Liver (tissue), 9 donors: ENCODE results near the gene SLC45A1. TPM values are rescaled to one million over a fixed set of nuclear protein-coding genes. Genes with fewer than 3 reads are reported as not detected.

Experiments
- DNase-seq: peaks from one replicate; pipeline ENCODE4 v3.0.0-alpha.2; 2017; ENCODE audit warnings: low spot score
- H3K27ac ChIP-seq, 2 donors: one replicate each; pipeline ENCODE4 v1.7.0; 2013; ENCODE audit warnings: inconsistent platforms in 2 of 2, low read length in 2 of 2, control low read depth in 1 of 2, low read depth in 1 of 2, mild to moderate bottlenecking in 1 of 2
- H3K27me3 ChIP-seq, 4 donors: one replicate each; pipeline versions ENCODE4 v1.6.1 to v1.7.0; 2013; ENCODE audit warnings: low read length in 3 of 4, inconsistent platforms in 1 of 4, mild to moderate bottlenecking in 1 of 4, moderate library complexity in 1 of 4; ENCODE audit not compliant: control insufficient read depth in 4 of 4, insufficient read depth in 4 of 4
- H3K36me3 ChIP-seq, 4 donors: one replicate each; pipeline versions ENCODE4 v1.6.1 to v1.7.0; 2013; ENCODE audit warnings: low read length in 3 of 4, mild to moderate bottlenecking in 3 of 4, low read depth in 1 of 4, moderate library complexity in 1 of 4; ENCODE audit not compliant: control insufficient read depth in 4 of 4, insufficient read depth in 3 of 4
- H3K4me1 ChIP-seq, 4 donors: one replicate each; pipeline versions ENCODE4 v1.6.1 to v1.7.0; 2013; ENCODE audit warnings: low read length in 3 of 4, mild to moderate bottlenecking in 3 of 4, moderate library complexity in 1 of 4; ENCODE audit not compliant: control insufficient read depth in 4 of 4, insufficient read depth in 4 of 4
- H3K4me3 ChIP-seq, 3 donors: one replicate each; pipeline versions ENCODE4 v1.6.1 to v1.7.0; 2013; ENCODE audit warnings: low read length in 3 of 3, control low read depth in 1 of 3, low read depth in 1 of 3, mild to moderate bottlenecking in 1 of 3
- H3K9ac ChIP-seq, 2 donors: one replicate each; pipeline ENCODE4 v1.7.0; 2013; ENCODE audit warnings: low read length in 2 of 2, mild to moderate bottlenecking in 2 of 2, moderate library complexity in 2 of 2, control low read depth in 1 of 2, low read depth in 1 of 2
- H3K9me3 ChIP-seq, 4 donors: one replicate each; pipeline versions ENCODE4 v1.6.1 to v1.7.0; 2013; ENCODE audit warnings: low read length in 3 of 4; ENCODE audit not compliant: control insufficient read depth in 4 of 4
- EGR1 ChIP-seq, 2 donors: IDR thresholded peaks; 2 replicates each; pipeline ENCODE4 v1.6.1; 2016 to 2018; ENCODE audit warnings: antibody characterized with exemption in 2 of 2, low read depth in 2 of 2
- FOXA1 ChIP-seq: IDR thresholded peaks from 2 replicates; pipeline ENCODE4 v1.6.1; 2016; ENCODE audit warnings: antibody characterized with exemption
- FOXA2 ChIP-seq: IDR thresholded peaks from 2 replicates; pipeline ENCODE4 v1.6.1; 2016; ENCODE audit warnings: antibody characterized with exemption
- GABPA ChIP-seq, 2 donors: IDR thresholded peaks in 1 of 2; conservative IDR thresholded peaks in 1 of 2; 2 replicates each; pipeline ENCODE4 v1.6.1; 2016; ENCODE audit warnings: antibody characterized with exemption in 2 of 2, mild to moderate bottlenecking in 1 of 2, moderate library complexity in 1 of 2
- HNF4A ChIP-seq, 2 donors: conservative IDR thresholded peaks; 2 replicates each; pipeline ENCODE4 v1.6.1; 2016; ENCODE audit warnings: antibody characterized with exemption in 2 of 2, mild to moderate bottlenecking in 2 of 2
- HNF4G ChIP-seq: IDR thresholded peaks from 2 replicates; pipeline ENCODE4 v1.6.1; 2016; ENCODE audit warnings: antibody characterized with exemption
- JUND ChIP-seq, 2 donors: IDR thresholded peaks; 2 replicates each; pipeline ENCODE4 v1.6.1; 2016; ENCODE audit warnings: antibody characterized with exemption in 2 of 2
- NR2F2 ChIP-seq: IDR thresholded peaks from 2 replicates; pipeline ENCODE4 v1.6.1; 2016; ENCODE audit warnings: antibody characterized with exemption
- RAD21 ChIP-seq, 2 donors: IDR thresholded peaks; 2 replicates each; pipeline ENCODE4 v1.6.1; 2016; ENCODE audit warnings: antibody characterized with exemption in 2 of 2, mild to moderate bottlenecking in 2 of 2
- RXRA ChIP-seq, 2 donors: IDR thresholded peaks; 2 replicates each; pipeline ENCODE4 v1.6.1; 2017 to 2018; ENCODE audit warnings: antibody characterized with exemption in 2 of 2, mild to moderate bottlenecking in 1 of 2
- SP1 ChIP-seq: IDR thresholded peaks from 2 replicates; pipeline ENCODE4 v1.6.1; 2018; ENCODE audit warnings: antibody characterized with exemption, mild to moderate bottlenecking
- TAF1 ChIP-seq: conservative IDR thresholded peaks from 2 replicates; pipeline ENCODE4 v1.6.1; 2016; ENCODE audit warnings: antibody characterized with exemption, mild to moderate bottlenecking
- YY1 ChIP-seq: IDR thresholded peaks from 2 replicates; pipeline ENCODE4 v1.6.1; 2016; ENCODE audit warnings: antibody characterized with exemption, mild to moderate bottlenecking
- WGBS: extraction: QIAGEN DNeasy Blood & Tissue Kit; methylation state at CpG from one replicate; pipeline ENCODE4 v1.1.7; 2013; 5-methylcytosine and 5-hydroxymethylcytosine counted together
- polyA plus RNA-seq, 2 donors: library from polyadenylated mRNA; stranded (reverse) in 1 of 2; unstranded in 1 of 2; fragments of 200-250 nt in 1 of 2; fragments of >200 nt in 1 of 2; fragmentation: Nextera tagmentation in 1 of 2; extraction: Ambion mirVana in 1 of 2; gene quantifications; one replicate each; pipeline versions ENCODE4 v1.2.1 to v1.2.3, GENCODE V29; 2013 to 2015
- total RNA-seq, 2 donors: library from RNA; depleted of rRNA; stranded (reverse); fragments of >200 nt; gene quantifications; one replicate each; pipeline ENCODE4 v1.2.3, GENCODE V29; 2014
- TF ChIP-seq, protein P1 (sequence below): IDR thresholded peaks from 2 replicates; pipeline ENCODE4 v1.6.1; 2016; ENCODE audit warnings: antibody characterized with exemption
- TF ChIP-seq, protein P2 (sequence below): IDR thresholded peaks from 2 replicates; pipeline ENCODE4 v1.6.1; 2016; ENCODE audit warnings: antibody characterized with exemption, mild to moderate bottlenecking
- TF ChIP-seq, protein P3 (sequence below): fragments of 150-350 bp; IDR thresholded peaks from 2 replicates; pipeline ENCODE4 v1.5.1; 2017; ENCODE audit warnings: improper control_type of control experiment, low read depth, low read length; ENCODE audit not compliant: missing input control
- TF ChIP-seq, protein P4 (sequence below): IDR thresholded peaks from 2 replicates; pipeline ENCODE4 v1.6.1; 2016; ENCODE audit warnings: antibody characterized with exemption
- TF ChIP-seq, protein P5 (sequence below): IDR thresholded peaks from 2 replicates; pipeline ENCODE4 v1.6.1; 2016; ENCODE audit warnings: antibody characterized with exemption
- donor health status: healthy.
- donor health status: healthy.
- donor health status: healthy.
- donor health status: healthy.
- donor health status: healthy.

Gene SLC45A1
- total and polyA plus RNA-seq, 4 donors = 0.08 to 0.29 (median 0.14) TPM; not detected in 1

DNA sequence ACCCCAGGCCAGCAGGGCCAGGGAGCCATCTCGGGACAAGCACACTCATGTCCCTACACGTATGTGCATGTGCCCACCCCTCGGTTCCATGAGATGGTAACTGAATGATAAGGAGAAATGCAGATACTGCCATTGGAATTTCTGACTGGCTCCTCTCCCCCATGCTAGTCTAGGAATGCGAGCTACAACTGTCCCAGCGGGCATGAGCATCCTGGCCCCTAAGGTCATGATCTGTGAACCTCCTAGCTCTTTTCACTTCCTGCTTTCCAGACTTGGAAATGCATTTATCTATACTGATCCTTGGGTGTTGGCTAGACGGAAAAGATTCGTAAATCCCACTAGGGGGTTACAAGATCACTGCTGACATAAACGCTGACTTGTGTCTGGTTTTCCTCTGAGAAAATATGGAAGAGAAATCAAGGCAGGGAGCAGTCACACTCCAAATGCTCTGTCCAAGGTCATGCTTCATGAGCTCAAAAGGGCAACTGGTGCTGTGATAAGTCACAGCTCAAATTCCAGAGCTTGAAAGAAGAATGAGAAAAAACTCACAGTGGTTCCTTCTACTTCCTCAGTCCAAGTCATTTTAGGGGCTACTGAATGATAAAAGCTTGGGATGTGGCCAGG, 49.8 kb downstream of the SLC45A1 start:
- Histone ChIP-seq H3K4me1 (peaks cover 32 to 77% (median 63%) of the 10 kb centered on the region in 4 donors), H3K36me3 (peaks cover 8 to 21% (median 15%) of the 10 kb centered on the region in 4 donors), H3K9ac (no peak overlapping the region), H3K27me3 (no peaks in the 10 kb centered on the region), H3K9me3 (no peaks in the 10 kb centered on the region), H3K4me3 (no peak overlapping the region), H3K27ac (peak overlapping the region; percentile 10 to 32)
- no peak for DNase-seq
- WGBS = 82% methylated on average over 8 of the region's 8 CpGs
- peak; percentile 59 for TF ChIP-seq SP1
- TF ChIP-seq, protein P1, sequence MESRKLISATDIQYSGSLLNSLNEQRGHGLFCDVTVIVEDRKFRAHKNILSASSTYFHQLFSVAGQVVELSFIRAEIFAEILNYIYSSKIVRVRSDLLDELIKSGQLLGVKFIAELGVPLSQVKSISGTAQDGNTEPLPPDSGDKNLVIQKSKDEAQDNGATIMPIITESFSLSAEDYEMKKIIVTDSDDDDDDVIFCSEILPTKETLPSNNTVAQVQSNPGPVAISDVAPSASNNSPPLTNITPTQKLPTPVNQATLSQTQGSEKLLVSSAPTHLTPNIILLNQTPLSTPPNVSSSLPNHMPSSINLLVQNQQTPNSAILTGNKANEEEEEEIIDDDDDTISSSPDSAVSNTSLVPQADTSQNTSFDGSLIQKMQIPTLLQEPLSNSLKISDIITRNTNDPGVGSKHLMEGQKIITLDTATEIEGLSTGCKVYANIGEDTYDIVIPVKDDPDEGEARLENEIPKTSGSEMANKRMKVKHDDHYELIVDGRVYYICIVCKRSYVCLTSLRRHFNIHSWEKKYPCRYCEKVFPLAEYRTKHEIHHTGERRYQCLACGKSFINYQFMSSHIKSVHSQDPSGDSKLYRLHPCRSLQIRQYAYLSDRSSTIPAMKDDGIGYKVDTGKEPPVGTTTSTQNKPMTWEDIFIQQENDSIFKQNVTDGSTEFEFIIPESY = no peak
- TF ChIP-seq NR2F2 = peak; percentile 100
- TF ChIP-seq HNF4A (conservative IDR thresholded peaks at IDR 0.05) = peak; percentile 57 to 61
- peak; percentile 82 to 84 for TF ChIP-seq RXRA (IDR thresholded peaks at IDR 0.05)

DNA sequence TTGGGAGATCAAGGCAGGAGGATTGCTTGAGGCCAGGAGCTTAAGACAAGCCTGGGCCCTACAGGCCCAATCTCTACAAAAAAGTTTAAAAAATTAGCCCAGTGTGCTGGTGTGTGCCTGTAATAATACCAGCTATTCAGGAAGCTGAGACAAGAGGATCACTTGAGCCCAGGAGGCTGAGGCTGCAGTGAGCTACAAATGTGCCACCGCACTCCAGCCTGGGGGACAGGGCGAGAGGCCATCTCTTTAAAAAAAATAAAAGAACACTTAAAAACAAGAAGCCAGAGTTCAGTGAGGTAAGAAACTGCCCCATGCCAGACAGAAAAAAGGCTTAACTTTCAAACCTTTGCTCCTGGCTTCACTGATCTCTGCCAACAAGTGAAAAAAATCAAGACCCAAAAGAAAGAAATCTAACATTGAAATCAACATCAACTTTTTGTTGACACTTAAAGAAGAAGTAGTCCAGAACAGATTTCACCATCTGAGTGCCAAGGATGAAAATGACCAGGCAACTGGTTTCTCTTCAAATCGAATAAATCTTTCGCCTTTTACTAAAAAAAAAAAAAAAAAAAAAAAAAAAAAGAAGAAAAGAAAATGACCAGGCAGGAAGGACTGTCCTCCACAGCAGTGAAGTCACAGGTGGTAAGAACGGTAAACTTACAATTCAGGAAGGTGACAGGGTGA, 51.2 kb downstream of the SLC45A1 start:
- TF ChIP-seq FOXA2 (no peak), FOXA1 (no peak), JUND (IDR thresholded peaks at IDR 0.05) (no peak), RXRA (IDR thresholded peaks at IDR 0.05) (no peak), HNF4G (no peak), RAD21 (IDR thresholded peaks at IDR 0.05) (no peak), SP1 (no peak), EGR1 (IDR thresholded peaks at IDR 0.05; ENCODE audit: low read depth in 2 of 2) (no peak), HNF4A (conservative IDR thresholded peaks at IDR 0.05) (no peak), NR2F2 (no peak), GABPA (IDR thresholded peaks at IDR 0.05 in 1 of 2, conservative IDR thresholded peaks at IDR 0.05 in 1 of 2) (no peak), TAF1 (no peak), YY1 (no peak)
- TF ChIP-seq, protein P2, sequence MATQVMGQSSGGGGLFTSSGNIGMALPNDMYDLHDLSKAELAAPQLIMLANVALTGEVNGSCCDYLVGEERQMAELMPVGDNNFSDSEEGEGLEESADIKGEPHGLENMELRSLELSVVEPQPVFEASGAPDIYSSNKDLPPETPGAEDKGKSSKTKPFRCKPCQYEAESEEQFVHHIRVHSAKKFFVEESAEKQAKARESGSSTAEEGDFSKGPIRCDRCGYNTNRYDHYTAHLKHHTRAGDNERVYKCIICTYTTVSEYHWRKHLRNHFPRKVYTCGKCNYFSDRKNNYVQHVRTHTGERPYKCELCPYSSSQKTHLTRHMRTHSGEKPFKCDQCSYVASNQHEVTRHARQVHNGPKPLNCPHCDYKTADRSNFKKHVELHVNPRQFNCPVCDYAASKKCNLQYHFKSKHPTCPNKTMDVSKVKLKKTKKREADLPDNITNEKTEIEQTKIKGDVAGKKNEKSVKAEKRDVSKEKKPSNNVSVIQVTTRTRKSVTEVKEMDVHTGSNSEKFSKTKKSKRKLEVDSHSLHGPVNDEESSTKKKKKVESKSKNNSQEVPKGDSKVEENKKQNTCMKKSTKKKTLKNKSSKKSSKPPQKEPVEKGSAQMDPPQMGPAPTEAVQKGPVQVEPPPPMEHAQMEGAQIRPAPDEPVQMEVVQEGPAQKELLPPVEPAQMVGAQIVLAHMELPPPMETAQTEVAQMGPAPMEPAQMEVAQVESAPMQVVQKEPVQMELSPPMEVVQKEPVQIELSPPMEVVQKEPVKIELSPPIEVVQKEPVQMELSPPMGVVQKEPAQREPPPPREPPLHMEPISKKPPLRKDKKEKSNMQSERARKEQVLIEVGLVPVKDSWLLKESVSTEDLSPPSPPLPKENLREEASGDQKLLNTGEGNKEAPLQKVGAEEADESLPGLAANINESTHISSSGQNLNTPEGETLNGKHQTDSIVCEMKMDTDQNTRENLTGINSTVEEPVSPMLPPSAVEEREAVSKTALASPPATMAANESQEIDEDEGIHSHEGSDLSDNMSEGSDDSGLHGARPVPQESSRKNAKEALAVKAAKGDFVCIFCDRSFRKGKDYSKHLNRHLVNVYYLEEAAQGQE = no peak
- TF ChIP-seq, protein P3, sequence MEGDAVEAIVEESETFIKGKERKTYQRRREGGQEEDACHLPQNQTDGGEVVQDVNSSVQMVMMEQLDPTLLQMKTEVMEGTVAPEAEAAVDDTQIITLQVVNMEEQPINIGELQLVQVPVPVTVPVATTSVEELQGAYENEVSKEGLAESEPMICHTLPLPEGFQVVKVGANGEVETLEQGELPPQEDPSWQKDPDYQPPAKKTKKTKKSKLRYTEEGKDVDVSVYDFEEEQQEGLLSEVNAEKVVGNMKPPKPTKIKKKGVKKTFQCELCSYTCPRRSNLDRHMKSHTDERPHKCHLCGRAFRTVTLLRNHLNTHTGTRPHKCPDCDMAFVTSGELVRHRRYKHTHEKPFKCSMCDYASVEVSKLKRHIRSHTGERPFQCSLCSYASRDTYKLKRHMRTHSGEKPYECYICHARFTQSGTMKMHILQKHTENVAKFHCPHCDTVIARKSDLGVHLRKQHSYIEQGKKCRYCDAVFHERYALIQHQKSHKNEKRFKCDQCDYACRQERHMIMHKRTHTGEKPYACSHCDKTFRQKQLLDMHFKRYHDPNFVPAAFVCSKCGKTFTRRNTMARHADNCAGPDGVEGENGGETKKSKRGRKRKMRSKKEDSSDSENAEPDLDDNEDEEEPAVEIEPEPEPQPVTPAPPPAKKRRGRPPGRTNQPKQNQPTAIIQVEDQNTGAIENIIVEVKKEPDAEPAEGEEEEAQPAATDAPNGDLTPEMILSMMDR = no peak
- TF ChIP-seq, protein P1 = no peak
- TF ChIP-seq, protein P4, sequence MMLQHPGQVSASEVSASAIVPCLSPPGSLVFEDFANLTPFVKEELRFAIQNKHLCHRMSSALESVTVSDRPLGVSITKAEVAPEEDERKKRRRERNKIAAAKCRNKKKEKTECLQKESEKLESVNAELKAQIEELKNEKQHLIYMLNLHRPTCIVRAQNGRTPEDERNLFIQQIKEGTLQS = no peak
- TF ChIP-seq, protein P5, sequence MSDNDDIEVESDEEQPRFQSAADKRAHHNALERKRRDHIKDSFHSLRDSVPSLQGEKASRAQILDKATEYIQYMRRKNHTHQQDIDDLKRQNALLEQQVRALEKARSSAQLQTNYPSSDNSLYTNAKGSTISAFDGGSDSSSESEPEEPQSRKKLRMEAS = no peak
- Histone ChIP-seq H3K27me3 (no peaks in the 10 kb centered on the region), H3K9me3 (no peaks in the 10 kb centered on the region), H3K36me3 (peaks cover 7 to 16% (median 10%) of the 10 kb centered on the region in 4 donors), H3K4me3 (no peak overlapping the region), H3K9ac (no peak overlapping the region), H3K4me1 (peaks cover 32 to 82% (median 69%) of the 10 kb centered on the region in 4 donors), H3K27ac (peak overlapping the region in 1 of 2 donors; percentile 7)
- WGBS = 57% methylated on average over 5 of the region's 5 CpGs
- DNase-seq = no peak
